GM21515 (cell line): Measurements from ENCODE around the gene FDX1.

Experiments used
- ATAC-seq: cut with Tn5 transposase; IDR thresholded peaks from one replicate; pipeline ENCODE4 v1.9.1; 2021; ENCODE audit not compliant: unreplicated experiment

Gene FDX1

DNA sequence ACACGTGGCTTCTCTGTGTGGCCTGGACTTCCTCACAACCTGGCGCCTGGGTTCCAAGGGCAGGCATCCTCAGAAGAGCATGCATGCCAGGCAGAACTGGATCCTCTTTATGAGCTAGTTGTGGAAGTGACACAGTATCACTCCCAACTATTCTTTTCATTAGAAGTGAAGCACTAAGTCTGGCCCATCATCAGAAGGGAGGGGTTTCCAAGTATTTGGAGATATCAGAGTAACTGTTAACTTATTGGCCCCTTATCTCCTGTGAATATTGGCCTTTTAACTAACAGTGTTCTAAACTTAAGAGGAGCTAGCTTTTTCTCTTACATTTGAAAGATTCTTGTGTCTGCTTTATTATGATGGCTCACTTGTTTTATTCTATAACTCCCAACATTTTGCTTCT lies 35.5 kb downstream of the FDX1 start:
- ATAC-seq = no peak

DNA sequence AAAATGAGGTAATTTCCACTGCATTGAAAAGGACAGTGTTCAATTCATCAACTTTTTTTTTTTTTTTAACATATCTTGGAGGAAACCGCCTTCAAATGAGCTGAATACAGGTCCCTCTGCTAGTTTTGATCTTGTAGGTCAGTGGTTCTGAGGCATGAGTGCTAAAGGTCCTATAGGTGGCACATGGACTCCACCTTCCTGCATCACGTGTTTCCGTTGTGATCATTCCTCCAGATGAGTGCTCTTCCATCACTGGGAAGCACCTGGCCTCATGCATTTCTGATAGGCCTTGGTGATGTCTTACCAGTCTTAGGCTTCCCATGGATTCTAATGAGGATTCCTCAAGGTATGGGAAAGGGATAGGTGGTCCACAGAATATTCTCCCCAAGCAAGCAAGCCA lies 37.8 kb downstream of the FDX1 start:
- no peak for ATAC-seq

DNA sequence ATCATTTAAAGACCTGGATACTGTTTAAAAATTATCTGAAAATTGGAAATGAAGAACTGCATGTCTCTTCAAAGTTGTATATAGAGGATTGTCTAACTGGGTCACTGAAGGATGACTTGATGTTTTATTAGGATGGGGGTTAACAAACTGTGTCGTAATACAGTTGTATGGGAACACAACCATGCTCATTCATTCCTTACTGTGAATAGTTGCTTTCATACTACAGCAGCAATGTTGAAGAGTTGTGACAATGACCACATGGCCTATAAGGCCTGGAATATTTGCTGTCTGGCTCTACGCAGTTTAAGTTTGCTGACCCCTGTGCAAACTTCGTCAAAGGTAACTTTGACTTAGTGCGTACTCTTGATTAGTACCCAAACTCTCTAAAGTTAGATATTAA lies 38.4 kb downstream of the FDX1 start:
- no peak for ATAC-seq

DNA sequence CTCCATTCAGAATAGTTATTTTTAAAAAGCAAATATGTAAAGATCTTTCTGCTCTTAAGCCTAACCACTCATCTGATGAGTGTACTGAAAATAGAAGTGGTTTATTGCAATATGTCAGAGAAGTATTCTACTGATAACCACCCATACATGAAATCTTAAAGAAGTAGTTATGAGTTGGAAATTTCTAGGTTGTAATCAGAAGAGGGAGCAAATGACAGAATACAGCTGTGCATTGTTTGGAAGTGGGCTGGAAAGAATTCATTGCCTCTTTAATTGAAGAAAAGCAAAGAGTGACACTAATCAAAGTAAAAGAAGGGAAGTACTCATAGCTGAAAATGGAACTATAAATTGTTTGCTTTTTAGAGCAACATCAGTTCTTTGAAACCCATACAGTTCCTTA lies 39.4 kb downstream of the FDX1 start:
- no peak for ATAC-seq

DNA sequence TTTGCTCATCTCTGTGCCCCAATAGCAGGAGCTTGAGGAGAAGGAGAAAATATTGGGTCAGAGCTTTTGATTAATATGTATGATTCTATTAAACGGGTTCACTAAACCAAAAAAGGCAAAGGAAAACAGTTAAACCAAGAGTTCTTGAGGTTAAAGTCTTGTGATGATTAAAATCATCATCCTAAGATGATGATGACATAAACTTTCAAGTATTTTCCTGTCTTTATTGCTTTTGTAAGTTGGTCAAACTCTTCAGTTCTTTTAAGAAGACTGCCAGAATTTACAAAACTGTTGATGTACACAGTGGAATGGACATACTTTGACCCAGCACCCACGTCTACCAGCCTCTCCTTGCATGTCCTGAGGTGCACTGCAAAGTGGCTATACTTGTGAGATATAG lies 41.0 kb downstream of the FDX1 start:
- no peak for ATAC-seq

DNA sequence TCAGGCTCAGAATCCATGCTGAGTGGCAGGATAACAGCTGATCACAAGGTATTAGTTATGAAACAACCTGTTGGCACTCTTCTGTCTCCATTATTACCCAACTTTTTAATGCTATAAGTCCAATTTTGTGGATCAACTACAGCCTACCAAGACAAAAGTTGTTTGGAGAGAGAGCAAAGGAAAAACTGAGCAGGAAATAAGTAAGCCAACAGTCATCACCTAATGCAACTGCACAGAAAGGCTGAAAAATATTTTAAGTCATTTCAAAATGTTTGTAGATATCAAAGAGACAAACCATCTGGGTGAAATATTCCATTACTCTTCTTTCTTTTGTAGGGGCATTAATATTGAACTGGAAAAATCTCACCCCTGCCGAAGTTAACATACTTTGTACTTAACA lies 41.6 kb downstream of the FDX1 start:
- ATAC-seq = no peak

DNA sequence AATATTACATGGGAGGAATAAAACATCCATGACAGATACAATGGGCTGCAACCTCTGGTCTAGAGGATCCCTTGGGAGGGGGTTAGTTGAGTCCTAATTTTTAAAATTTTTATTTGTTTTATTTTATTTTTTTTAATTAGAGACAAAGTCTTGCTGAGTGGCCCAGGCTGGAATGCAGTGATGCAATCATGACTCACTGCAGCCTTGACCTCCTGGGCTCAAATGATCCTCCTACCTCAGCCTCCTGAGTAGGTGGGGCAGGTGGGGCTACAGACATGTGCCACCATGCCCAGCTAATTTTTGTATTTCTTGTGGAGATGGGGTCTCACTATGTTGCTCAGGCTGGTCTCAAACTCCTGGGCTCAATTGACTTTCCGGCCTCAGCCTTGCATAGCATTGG lies 43.1 kb downstream of the FDX1 start:
- no peak for ATAC-seq

DNA sequence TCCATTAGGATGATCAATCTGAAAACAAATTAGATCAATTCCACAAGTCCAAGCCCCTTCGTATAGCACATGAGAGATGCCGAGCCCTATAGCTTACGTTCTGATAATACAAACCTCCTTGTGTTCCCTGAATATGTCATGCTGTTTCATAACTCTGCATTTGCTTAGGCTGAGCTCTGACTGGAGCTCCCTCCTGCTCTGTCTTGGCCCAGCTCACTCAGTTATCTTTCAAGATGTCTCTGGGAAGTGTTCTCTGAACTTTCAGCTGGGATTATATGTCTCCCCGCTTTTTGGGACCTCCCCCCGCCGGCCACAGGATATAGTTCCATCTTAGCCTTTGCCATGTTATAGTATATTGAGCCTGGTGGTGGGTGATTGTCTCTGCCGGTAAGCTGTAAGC lies 44.0 kb downstream of the FDX1 start:
- ATAC-seq = no peak

DNA sequence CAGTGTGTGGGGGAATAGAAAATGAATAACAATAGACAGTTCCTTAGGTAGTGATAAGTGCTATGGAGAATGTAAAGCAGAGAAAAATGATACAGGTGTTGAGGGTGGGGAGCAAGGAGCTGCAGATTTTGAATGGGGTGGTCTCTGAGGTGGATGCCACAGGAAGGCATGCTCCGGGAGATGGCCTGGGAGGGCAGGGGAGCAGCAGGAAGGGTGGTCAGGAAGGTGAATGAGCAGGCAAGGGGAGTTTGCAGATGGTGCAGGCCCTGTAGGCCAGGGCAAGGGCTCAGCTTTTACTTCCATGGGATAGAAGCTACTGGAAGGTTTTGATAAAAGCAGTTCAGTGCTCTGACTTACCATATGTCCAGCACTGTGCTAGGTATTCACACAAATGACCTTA lies 44.8 kb downstream of the FDX1 start:
- no peak for ATAC-seq

DNA sequence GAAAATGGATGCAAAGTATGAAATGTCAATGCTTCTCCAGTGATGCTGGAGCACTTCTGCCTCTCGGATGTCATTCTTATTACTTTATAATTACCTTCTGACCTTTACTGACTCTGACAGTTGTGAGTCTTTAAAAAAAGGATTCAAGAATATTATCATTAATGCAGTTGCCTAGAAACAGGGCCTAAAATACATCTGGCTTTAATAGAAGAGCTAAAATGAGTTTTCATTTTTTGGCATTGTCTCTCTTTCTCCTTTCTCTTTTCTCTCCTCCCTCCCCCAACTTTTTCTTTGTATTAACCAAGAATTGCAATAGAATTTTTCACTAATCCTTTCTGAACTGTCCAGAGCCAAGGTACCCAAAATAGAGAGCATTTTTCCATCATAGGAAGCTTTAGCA lies 45.9 kb downstream of the FDX1 start:
- no peak for ATAC-seq

DNA sequence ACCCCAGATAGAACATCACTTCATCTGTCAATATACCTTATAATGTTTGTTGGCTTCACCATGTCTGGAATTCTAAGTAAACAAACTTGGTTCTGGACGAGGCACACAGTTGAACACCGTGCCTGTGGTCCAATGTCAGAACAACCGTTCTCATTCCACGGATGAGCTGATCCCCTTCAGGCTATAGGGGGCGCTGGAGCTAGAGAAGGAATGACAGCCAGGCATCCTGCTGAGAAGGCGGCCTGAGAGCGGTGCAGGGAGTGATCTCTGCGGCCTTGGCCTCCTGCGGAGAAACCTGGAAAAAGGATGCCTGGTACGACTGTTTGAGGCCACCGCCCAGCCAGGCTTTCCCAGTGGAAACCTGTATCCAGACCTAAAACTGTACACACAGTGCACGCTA lies 48.7 kb downstream of the FDX1 start:
- no peak for ATAC-seq

DNA sequence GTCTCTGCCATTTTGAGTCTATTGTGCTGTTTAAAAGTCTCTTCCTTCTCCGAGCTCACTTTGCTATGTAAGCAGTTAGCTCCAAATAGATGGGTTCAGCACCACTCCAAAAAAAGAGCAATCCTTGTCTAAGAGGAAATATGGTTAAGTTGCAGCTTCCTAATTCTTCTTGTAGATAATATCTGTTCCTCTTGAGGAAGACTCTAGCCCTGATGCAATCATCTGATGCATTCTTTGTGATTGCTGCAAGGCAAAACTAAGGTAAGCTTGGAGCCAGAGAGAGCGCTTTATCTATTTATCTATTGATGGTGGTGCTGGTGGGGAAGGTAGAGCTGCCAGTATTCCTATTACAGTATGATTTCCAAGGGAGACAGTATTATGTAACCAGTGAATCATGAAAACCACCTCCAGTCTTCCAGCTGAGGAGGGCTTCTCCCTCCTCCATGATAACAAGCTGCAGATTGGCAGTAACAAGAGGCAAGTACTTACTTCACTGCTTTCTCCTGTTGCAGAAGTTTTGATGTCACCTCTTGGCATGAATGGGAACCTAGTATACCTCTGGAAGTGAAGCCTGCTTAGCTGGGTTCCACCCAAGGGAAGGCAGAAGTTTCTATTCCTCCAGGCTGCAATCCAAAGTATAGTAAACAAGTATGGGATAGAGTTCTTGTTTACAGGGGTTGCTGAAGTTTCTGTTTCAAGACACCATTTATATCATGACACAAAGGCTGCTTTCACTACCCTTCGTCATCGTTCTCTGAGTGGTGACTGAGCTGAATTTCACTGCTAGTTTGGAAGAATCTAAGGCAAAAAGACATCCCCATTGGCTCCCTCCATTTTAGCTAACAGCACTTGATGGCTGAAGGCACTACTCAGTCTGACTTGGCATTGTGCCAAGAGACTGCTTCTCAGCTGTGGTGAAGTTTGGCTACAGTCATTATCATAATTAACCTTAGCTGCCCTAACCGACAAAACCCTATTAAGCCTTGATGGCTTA lies 49.7 kb downstream of the FDX1 start:
- no peak for ATAC-seq

DNA sequence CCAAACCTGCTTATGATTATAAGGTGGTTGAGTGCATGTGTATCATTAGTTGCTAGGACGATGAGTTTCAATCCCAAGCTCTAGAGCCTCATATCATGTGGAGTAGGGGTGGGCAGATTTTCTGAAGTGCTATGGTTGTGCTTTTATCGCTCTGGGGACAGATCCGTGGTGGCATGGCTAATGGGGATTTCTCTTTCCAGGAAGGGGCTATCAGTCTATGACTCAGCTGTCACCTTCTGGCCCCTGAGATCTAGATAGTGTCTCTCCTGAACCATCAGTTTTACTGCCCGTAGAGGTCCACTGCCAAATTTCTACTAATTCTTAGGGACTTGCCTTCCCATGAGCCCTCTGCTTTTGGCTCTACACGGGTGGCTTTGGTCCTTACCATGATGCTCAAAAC lies 51.8 kb downstream of the FDX1 start:
- no peak for ATAC-seq

DNA sequence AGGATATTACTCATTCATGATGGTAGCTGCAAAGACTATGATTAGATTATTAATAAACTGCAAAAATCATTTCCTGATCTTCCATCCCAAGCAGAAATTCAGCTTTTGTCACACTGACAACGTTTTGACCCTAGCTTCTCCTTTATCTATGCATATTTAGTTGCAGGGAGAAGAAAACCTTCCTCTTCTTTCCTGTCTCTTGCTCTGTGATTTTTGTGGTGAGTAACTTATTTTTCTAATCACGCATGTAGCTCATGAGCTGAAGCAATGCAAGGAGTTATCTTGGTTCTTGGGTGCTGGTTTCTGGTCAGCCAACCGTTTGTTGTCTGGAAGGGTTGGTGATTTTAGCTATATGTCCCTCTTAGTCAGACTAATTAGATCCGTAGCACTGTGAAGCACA lies 56.4 kb downstream of the FDX1 start:
- no peak for ATAC-seq

DNA sequence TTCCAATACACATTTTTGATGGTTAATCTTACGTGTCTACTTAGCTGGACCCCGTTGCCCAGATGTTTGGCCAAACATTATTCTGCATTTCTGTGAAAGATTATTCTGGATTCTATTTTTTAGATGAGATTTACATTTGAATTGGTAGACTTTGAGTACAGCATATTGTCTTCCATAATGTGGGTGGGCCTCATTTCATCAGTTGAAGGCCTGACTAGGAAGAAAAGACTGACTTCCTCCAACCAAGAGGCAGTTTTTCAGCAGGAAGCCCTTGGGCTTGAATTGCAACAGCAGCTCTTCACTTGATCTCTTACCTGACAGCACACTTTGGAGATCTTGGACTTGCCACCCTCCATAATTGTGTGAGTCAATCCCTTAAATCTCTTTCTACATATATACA lies 58.7 kb downstream of the FDX1 start:
- no peak for ATAC-seq

DNA sequence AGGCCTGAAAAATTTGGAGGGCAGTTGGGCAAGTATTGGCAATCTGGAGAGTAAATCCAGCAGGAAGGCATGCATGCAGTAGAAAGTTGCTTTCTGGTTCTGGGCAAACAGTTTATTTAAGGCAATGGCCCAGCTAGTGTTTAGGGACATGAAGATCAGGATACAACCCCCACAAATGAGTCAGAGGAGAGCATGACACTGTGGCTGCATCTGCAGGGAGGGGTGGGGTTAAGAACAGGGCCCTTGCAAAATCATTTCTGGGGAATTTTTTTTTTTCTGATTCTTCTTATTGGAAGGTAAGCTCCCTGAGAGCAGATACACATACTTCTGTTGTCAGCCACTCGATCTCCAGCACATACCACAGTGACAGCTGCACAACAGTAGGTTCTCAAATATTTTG lies 61.1 kb downstream of the FDX1 start:
- no peak for ATAC-seq

DNA sequence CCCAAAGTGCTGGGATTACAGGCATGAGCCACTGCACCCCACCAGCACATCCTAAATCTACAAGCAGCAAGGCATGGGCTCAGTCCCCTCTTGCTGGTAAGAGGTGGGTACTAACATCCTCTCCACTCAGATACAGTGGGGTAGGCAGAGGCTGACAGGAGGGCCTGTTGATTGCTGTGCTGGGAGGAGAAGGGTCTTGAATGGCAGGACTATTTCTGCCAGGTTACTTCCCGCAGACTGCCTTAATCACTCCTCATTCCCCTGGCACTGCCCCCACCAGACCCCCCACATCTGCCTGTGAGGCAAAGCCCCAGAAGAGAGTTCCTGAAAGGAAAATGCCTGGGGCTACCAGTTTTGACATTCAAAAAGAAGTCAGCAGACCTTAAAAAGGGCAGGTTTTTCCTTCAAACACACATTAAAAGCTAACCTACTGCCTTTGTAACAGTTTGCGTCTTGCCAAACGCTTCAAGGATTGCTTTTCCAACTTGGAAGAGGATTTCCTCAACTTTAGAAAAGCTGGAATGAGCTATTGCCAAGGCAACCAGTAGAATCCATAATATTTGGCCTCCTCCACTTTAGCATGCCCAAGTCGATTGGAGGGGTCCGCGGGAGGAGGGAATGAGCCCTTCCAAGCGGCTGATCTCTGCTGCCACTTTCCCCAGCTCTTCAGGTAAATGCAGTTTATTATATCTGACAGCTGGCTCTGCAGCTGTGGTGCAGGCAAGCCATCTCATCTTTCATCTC lies 62.0 kb downstream of the FDX1 start:
- ATAC-seq = no peak

DNA sequence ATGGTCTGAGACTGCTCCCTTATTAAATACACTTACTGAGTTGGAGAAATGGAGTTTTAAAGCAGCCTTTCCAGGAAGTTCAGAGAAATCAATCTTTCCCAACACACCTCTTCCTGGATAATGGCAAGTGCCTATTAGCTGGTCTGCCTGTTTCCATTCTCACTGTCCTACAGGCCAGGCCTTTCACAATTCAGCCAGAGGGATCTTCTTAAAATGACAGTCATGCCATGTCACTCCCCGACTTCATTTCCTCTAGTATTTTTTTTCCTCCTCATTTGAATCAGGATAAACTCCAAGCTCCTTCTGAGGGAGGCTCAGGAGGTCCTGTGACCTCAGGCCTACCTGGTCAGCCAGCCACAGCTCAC lies 62.6 kb downstream of the FDX1 start:
- ATAC-seq = no peak

DNA sequence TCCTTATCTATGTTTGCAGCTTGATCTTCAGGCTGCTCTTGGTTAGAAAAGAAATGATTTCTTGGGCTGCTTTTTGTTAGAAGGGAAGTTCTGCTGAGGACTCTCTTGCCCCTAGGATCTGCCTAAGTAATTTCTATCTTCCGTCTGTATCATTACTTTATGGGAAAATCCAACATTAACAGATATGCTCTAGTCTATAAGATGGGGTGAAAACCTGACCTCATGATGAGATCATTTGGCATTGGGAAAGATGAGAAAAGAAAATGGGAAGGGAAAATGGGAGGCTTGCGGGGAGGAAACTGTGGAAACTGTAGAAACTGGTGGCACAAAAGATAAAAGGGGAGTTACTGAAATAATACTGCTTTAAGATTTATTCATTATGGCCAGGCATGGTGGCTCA lies 63.6 kb downstream of the FDX1 start:
- ATAC-seq = no peak

DNA sequence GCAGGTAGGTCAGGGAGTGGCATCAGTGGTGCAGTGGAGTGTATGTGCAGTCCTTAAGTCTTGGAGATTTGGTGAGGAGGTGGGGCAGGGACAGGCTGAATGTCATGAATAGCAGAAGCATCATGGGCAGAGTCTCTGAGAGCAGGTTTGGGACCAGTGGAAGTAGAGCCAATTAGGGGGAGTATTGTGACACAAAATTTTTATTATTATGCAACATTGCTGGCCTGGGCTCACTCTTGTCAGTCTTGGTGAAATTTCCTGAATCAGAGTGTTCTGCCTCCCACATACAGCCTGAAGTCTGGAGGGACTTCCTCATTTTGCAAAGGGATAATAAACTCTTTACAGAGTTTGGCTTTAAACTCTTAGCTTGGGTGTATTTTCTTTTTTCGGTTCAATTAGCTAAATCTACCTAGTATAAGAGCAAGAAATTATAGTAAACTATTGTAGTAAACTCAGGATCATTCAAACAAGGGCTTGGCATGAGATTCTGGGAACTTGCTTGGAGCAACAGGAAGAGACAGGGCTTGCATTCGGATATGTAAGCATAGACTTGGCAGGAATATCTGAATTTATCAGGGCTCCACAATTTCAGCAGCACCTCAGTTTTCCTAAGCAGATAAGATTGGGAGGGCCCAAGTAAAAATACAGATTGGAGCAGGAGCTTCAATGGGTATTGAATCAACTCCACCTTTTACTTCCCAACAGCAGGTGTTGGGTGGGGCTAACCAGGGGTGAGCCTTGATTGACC lies 67.7 kb downstream of the FDX1 start:
- no peak for ATAC-seq

DNA sequence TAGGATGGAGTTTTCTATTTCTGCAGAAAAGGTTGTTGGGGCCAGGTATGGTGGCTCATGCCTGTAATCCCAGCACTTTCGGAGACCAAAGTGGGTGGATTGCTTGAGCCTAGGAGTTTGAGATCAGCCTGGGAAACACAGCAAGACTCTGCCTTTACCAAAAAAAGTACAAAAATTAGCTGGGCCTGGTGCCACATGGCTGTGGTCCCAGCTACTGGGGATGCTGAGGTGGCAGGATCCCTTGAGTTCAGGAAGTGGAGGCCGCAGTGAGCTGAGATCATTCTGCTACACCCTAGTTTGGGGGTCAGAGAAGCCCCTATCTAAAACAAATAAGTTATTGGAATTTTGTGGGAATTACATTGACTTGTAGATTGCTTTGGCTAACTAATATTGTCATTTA lies 71.7 kb downstream of the FDX1 start:
- no peak for ATAC-seq
